ENCODE measurements around the gene CHST11. TPM values are rescaled to one million over a fixed set of nuclear protein-coding genes. Genes with fewer than 3 reads are reported as not detected.
A peak's percentile ranks its signal among the peaks of the same experiment; 100 is the strongest.

CHST11 gene
- 10 to 100 TPM; 15.0 to 15.2 TPM for total RNA-seq
- 10 to 100 TPM; 22.4 to 25.5 TPM for polyA plus RNA-seq (ENCODE audit: insufficient read length in 2 of 2)
- long read RNA-seq, donor 1, full-length matches to known transcripts: 21 of 37 reads
- long read RNA-seq, donor 1, partial matches to known transcripts: 16 of 37 reads
- long read RNA-seq, donor 1, other reads (novel, unspliced or antisense): 0 of 37 reads
- long read RNA-seq, donor 2, full-length matches to known transcripts: 1 of 1 reads
- long read RNA-seq, donor 2, partial matches to known transcripts: 0 of 1 reads
- long read RNA-seq, donor 2, other reads (novel, unspliced or antisense): 0 of 1 reads
- long read RNA-seq, donor 3, full-length matches to known transcripts: 9 of 20 reads
- long read RNA-seq, donor 3, partial matches to known transcripts: 11 of 20 reads
- long read RNA-seq, donor 3, other reads (novel, unspliced or antisense): 0 of 20 reads
- long read RNA-seq, donor 4, full-length matches to known transcripts: 11 of 11 reads
- long read RNA-seq, donor 4, partial matches to known transcripts: 0 of 11 reads
- long read RNA-seq, donor 4, other reads (novel, unspliced or antisense): 0 of 11 reads

- peak; percentile 72 to 96 (median 84) for DNase-seq (ENCODE audit: low read depth in 4 of 6, low spot score in 6 of 6)
- H3K27me3 ChIP-seq (ENCODE audit: control insufficient read depth, insufficient read depth, low read length): peaks cover 9% of the 10 kb centered on the region
- H3K4me3 ChIP-seq (ENCODE audit: low read depth, low read length): peak within 1 kb of the TSS; percentile 90
- no peaks in the 10 kb centered on the region for H3K36me3 ChIP-seq (ENCODE audit: control insufficient read depth, insufficient read depth, low read length)
- peaks cover 30% of the 10 kb centered on the region for H3K4me1 ChIP-seq (ENCODE audit: control insufficient read depth, insufficient read depth, low read length)
- H3K27ac ChIP-seq (ENCODE audit: low read depth, low read length): peak within 1 kb of the TSS; percentile 89
- under 1% methylated on average over 44 of the region's 47 CpGs for WGBS (ENCODE audit: insufficient coverage)
- no peaks in the 10 kb centered on the region for H3K9me3 ChIP-seq (ENCODE audit: control insufficient read depth, insufficient read depth, low read length)
These were observed at the start of gene CHST11 for GRCh38 chr12:104456417-104456949. CHST11 (plus strand) TSS chr12:104456948.

- no peak for DNase-seq (ENCODE audit: low read depth in 4 of 6, low spot score in 6 of 6)
- Histone ChIP-seq H3K36me3 (ENCODE audit: control insufficient read depth, insufficient read depth, low read length) (no peaks in the 10 kb centered on the region), H3K9me3 (ENCODE audit: control insufficient read depth, insufficient read depth, low read length) (peaks cover 2% of the 10 kb centered on the region), H3K4me1 (ENCODE audit: control insufficient read depth, insufficient read depth, low read length) (no peaks in the 10 kb centered on the region), H3K27ac (ENCODE audit: low read depth, low read length) (no peak overlapping the region), H3K4me3 (ENCODE audit: low read depth, low read length) (no peak overlapping the region), H3K27me3 (ENCODE audit: control insufficient read depth, insufficient read depth, low read length) (no peaks in the 10 kb centered on the region)
- WGBS (ENCODE audit: insufficient coverage): 80% methylated on average over 2 of the region's 5 CpGs
These were observed 49.3 kb upstream of the CHST11 start for GRCh38 chr12:104407438-104407837.

- 58% methylated on average over 2 of the region's 4 CpGs for WGBS (ENCODE audit: insufficient coverage)
- no peak for DNase-seq (ENCODE audit: low read depth in 4 of 6, low spot score in 6 of 6)
- Histone ChIP-seq H3K36me3 (ENCODE audit: control insufficient read depth, insufficient read depth, low read length) (no peaks in the 10 kb centered on the region), H3K9me3 (ENCODE audit: control insufficient read depth, insufficient read depth, low read length) (peaks cover 2% of the 10 kb centered on the region), H3K27ac (ENCODE audit: low read depth, low read length) (no peak overlapping the region), H3K4me3 (ENCODE audit: low read depth, low read length) (no peak overlapping the region), H3K27me3 (ENCODE audit: control insufficient read depth, insufficient read depth, low read length) (no peaks in the 10 kb centered on the region), H3K4me1 (ENCODE audit: control insufficient read depth, insufficient read depth, low read length) (no peaks in the 10 kb centered on the region)
These were observed 48.8 kb upstream of the CHST11 start for GRCh38 chr12:104407922-104408321.

DNA sequence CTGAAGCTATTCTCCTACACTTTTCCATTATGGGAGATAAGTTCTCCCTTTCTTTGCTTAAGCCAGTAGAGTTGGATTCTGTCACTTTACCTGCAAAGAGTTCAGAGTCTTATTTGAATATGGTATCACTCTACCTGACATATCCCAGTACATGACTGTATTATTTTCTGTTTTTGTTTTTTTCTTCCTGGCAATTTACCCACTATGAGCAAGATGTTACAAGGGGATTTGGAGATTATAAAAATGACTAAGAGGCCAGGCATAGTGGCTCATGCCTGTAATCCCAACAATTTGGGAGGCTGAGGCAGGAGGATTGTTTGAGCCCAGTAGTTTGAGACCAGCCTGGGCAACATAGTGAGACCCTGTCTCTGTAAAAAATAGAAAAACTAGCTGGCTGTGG is 46.4 kb upstream of the CHST11 start:
- no peak for DNase-seq (ENCODE audit: low read depth in 4 of 6, low spot score in 6 of 6)
- H3K27me3 ChIP-seq (ENCODE audit: control insufficient read depth, insufficient read depth, low read length): no peaks in the 10 kb centered on the region
- H3K27ac ChIP-seq (ENCODE audit: low read depth, low read length): no peak overlapping the region
- peaks cover 2% of the 10 kb centered on the region for H3K9me3 ChIP-seq (ENCODE audit: control insufficient read depth, insufficient read depth, low read length)
- no peaks in the 10 kb centered on the region for H3K4me1 ChIP-seq (ENCODE audit: control insufficient read depth, insufficient read depth, low read length)
- no peak overlapping the region for H3K4me3 ChIP-seq (ENCODE audit: low read depth, low read length)
- no peaks in the 10 kb centered on the region for H3K36me3 ChIP-seq (ENCODE audit: control insufficient read depth, insufficient read depth, low read length)

GRCh38 chr12:104410786-104411185 is 46.0 kb upstream of the CHST11 start:
- DNase-seq (ENCODE audit: low read depth in 4 of 6, low spot score in 6 of 6): no peak
- H3K36me3 ChIP-seq (ENCODE audit: control insufficient read depth, insufficient read depth, low read length): no peaks in the 10 kb centered on the region
- H3K27ac ChIP-seq (ENCODE audit: low read depth, low read length): no peak overlapping the region
- H3K9me3 ChIP-seq (ENCODE audit: control insufficient read depth, insufficient read depth, low read length): peaks cover 2% of the 10 kb centered on the region
- no peaks in the 10 kb centered on the region for H3K27me3 ChIP-seq (ENCODE audit: control insufficient read depth, insufficient read depth, low read length)
- no peak overlapping the region for H3K4me3 ChIP-seq (ENCODE audit: low read depth, low read length)
- no peaks in the 10 kb centered on the region for H3K4me1 ChIP-seq (ENCODE audit: control insufficient read depth, insufficient read depth, low read length)
- WGBS (ENCODE audit: insufficient coverage): no CpG with 5 or more reads among the region's 1 CpG

- no peak overlapping the region for H3K4me3 ChIP-seq (ENCODE audit: low read depth, low read length)
- H3K27me3 ChIP-seq (ENCODE audit: control insufficient read depth, insufficient read depth, low read length): no peaks in the 10 kb centered on the region
- 91% methylated on average over 7 of the region's 16 CpGs for WGBS (ENCODE audit: insufficient coverage)
- H3K4me1 ChIP-seq (ENCODE audit: control insufficient read depth, insufficient read depth, low read length): no peaks in the 10 kb centered on the region
- H3K9me3 ChIP-seq (ENCODE audit: control insufficient read depth, insufficient read depth, low read length): no peaks in the 10 kb centered on the region
- no peak for DNase-seq (ENCODE audit: low read depth in 4 of 6, low spot score in 6 of 6)
- H3K27ac ChIP-seq (ENCODE audit: low read depth, low read length): no peak overlapping the region
- H3K36me3 ChIP-seq (ENCODE audit: control insufficient read depth, insufficient read depth, low read length): no peaks in the 10 kb centered on the region
These were observed 44.7 kb upstream of the CHST11 start for GRCh38 chr12:104411826-104412641.

DNA sequence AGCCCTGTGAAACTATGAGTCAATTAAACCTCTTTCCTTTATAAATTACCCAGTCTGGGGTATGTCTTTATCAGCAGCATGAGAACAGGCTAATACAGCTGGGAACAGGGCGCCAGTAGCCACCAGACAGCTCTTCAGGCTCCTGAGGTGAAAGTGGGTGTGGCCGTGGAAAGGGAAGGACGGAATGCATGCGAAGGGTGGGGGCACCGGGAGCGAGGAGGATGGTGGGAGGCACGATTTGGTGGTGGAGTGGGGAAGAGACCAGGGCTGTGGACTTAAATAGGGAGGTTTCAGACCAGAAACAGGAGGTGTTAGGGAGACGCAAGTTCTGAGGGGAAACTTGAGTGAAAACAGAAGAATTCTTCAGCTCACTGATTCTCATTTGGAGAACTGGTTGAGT is 44.1 kb upstream of the CHST11 start:
- 77% methylated on average over 8 of the region's 8 CpGs for WGBS (ENCODE audit: insufficient coverage)
- Histone ChIP-seq H3K4me1 (ENCODE audit: control insufficient read depth, insufficient read depth, low read length) (no peaks in the 10 kb centered on the region), H3K27me3 (ENCODE audit: control insufficient read depth, insufficient read depth, low read length) (no peaks in the 10 kb centered on the region), H3K36me3 (ENCODE audit: control insufficient read depth, insufficient read depth, low read length) (no peaks in the 10 kb centered on the region), H3K9me3 (ENCODE audit: control insufficient read depth, insufficient read depth, low read length) (no peaks in the 10 kb centered on the region), H3K4me3 (ENCODE audit: low read depth, low read length) (no peak overlapping the region), H3K27ac (ENCODE audit: low read depth, low read length) (no peak overlapping the region)
- DNase-seq (ENCODE audit: low read depth in 4 of 6, low spot score in 6 of 6): no peak

- no peak overlapping the region for H3K4me3 ChIP-seq (ENCODE audit: low read depth, low read length)
- DNase-seq (ENCODE audit: low read depth in 4 of 6, low spot score in 6 of 6): no peak
- no peaks in the 10 kb centered on the region for H3K4me1 ChIP-seq (ENCODE audit: control insufficient read depth, insufficient read depth, low read length)
- no peaks in the 10 kb centered on the region for H3K9me3 ChIP-seq (ENCODE audit: control insufficient read depth, insufficient read depth, low read length)
- no peaks in the 10 kb centered on the region for H3K36me3 ChIP-seq (ENCODE audit: control insufficient read depth, insufficient read depth, low read length)
- no peak overlapping the region for H3K27ac ChIP-seq (ENCODE audit: low read depth, low read length)
- WGBS (ENCODE audit: insufficient coverage): 87% methylated on average over 6 of the region's 6 CpGs
- no peaks in the 10 kb centered on the region for H3K27me3 ChIP-seq (ENCODE audit: control insufficient read depth, insufficient read depth, low read length)
These were observed 43.4 kb upstream of the CHST11 start for GRCh38 chr12:104413330-104413729.

DNA sequence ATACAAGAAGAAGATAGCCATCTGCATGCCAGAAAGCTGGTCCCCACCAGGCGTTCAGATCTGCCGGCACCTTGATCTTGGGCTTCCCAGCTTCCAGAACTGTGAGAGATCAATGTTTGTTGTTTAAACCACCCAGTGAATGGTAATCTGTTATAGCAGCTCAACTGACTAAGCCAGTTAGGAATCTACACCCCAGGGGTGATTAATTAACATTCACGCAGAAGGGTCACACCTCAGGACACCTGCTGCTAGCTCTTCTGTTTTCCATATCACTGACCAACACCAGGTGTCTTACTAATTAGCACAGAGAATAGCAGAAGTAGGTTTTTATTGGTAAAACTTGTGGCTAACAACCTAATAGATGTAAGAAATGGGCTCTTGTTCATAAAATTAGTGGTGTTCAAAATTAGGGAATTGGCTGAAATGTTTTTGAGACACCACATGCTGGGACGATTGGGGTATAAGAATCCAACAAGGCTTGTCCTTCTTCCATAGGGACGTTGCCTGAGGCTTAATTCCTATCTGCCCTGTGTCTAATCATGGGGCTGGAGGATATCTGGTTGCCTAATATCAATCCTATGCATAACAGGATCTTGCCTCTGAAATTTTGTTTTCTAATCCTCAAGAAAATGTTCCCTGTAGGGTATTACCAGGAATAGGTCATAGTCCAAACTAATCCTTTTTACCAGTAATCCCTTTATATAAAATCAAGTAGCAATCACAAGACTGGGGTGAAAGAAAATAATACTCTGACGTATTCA is 42.0 kb upstream of the CHST11 start:
- H3K4me3 ChIP-seq (ENCODE audit: low read depth, low read length): no peak overlapping the region
- H3K27me3 ChIP-seq (ENCODE audit: control insufficient read depth, insufficient read depth, low read length): no peaks in the 10 kb centered on the region
- DNase-seq (ENCODE audit: low read depth in 4 of 6, low spot score in 6 of 6): no peak
- no peaks in the 10 kb centered on the region for H3K36me3 ChIP-seq (ENCODE audit: control insufficient read depth, insufficient read depth, low read length)
- no peaks in the 10 kb centered on the region for H3K4me1 ChIP-seq (ENCODE audit: control insufficient read depth, insufficient read depth, low read length)
- WGBS (ENCODE audit: insufficient coverage): 45% methylated on average over 2 of the region's 6 CpGs
- no peak overlapping the region for H3K27ac ChIP-seq (ENCODE audit: low read depth, low read length)
- H3K9me3 ChIP-seq (ENCODE audit: control insufficient read depth, insufficient read depth, low read length): no peaks in the 10 kb centered on the region

All from spinal cord (tissue), 10 donors.